Measurements from ENCODE around the gene CST11.

CST11 gene

DNA sequence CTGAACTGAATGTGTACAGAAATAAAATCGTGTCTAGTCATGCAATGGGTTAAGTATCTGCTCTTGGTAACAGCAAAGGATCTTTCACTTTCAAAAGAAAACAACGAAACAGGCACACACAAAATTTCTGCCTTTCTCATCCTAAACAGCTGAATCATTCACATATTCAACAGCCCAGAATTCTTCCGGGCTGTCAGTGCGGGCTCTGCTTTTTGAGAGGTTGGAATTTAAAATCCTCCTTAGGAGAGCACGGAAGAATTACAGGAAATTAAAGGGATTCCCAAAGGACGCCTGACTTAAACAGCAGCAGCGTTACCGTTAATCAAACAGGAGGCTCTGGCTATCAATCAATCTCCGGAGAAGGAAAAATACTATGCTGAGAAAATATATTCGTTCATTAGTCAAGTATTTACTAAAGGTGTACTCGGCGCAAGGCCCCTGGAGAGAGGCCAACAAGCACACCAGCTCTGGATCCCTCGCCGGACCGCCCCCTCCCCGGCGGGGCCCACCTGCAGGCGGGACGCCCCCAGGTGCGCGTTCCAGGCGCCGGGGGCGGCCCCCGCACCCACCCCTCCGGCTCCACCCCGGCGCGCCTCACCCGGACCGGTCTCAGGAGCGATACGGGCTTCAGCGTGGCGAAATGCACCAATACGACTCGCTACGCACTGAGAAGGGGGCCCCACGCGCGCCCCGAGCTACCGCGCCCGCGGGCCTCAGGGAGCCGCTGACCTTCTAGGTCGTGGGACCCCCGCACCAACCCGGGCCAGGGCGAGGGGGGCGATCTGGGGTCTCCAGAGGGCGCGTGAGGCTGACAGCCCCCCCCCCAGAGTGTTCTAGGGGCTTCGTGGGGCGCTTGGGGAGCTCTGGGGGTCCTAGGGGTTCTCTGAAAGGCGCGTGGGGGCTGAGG, 32.4 kb downstream of the CST11 start:
- peak in 1 of 2 donors; percentile 28 for DNase-seq (ENCODE audit: low read depth in 2 of 2)

DNA sequence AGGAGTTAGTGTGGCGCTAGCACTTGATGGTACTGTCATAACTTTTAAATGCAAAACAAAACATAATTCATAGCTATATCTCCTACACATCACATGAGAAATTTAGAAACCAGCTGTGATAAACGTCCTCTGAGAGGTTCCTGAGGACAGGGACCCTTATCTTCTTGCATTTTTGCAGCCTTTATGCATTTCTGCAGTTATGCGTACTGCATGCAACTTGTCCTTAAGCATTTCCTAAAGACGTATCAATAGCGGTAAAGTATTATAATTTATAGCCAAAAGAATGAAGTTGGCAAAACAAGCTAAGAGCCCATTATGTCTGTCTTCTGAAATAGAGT, 33.0 kb downstream of the CST11 start:
- DNase-seq (ENCODE audit: low read depth in 2 of 2): no peak

DNA sequence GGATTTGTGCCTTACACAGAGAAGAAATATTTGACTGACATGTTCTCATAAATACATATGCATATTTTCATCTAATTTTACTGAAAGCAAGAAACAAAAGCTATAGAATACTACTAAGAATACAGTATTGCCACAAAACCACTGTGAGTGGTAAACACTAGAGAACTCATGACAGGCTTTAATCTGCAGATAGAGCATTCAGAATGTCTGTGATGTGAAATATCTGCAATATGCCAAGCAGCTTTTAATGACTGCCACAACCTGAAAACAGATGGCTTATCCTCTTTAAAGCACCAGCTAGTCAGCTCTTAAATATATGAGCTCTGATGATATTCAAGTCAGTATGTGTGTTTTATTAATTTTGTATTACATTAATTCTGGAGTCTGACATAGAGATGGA, 34.8 kb downstream of the CST11 start:
- no peak for DNase-seq (ENCODE audit: low read depth in 2 of 2)

DNA sequence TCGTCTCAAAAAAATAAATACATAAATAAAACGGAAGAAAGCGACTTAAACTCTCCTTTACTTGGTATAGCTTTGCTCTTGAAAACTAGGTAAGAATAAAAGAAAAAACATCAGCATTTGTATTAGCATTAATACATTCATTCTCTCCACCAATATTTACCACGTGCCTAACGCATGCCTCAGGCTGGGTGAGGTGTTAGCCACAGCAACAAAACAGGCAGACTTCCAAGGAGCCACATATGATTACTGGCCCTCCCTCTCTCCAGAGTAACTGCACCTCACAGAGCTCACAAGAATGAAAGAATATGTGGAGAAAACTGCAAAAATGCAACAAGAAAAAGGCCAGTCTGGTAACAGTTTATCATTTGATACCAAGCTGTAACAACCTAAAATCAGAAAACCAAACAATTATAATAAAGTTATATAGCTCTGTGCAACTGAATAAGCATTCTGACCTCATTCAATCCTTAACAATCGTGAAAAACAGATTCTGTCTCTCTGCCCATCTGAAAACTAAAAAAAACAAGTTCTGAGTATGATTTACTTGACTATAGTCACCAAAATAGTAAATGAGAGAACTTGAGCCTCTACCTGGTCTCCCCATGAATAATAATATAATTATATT, 36.6 kb downstream of the CST11 start:
- no peak for DNase-seq (ENCODE audit: low read depth in 2 of 2)

DNA sequence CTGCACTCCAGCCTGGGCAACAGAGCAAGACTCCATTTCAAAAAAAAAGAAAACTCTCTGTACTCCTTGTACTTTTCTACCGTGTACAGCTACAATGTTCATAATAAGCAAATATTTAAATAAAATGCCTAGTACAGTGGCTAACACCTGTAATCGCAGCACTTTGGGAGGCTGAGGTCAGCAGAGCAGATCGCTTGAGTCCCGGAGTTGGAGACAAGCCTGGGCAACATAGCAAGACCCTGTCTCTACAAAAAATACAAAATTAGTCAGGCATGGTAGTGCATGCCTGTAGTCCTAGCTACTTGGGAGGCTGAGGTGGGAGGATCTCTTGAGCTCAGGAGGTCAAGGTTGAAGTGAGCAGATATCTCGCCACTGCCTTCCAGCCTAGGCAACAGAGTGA, 37.1 kb downstream of the CST11 start:
- no peak for DNase-seq (ENCODE audit: low read depth in 2 of 2)

DNA sequence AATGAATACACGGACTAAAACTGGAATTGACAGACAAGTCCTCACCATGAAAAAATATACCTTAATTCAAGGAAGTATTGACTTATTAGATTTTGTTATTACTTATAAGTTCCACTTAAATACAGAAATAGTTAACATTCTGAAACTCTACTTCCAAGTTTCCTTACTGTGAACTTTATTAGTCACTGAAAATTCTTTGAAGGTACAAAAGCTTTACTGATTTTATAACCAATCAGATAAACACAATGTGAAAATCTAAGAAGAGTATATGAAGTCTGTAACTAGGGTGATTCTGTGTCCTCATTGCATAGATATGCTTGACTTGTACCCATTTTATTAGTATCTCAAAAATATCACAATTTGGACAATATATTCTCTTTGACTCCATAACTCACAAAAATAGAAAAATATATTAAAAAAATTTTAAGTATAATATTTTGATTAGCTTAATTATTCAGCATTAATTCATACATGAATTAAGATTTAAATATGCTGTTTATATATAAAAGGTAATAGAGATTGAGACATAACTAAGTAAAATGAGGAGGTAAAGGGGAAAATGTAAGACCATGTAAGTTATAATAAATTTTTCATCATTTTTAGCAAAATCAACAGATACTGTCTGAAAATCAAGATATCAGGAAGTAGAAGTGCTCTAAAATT, 38.0 kb downstream of the CST11 start:
- no peak for DNase-seq (ENCODE audit: low read depth in 2 of 2)

DNA sequence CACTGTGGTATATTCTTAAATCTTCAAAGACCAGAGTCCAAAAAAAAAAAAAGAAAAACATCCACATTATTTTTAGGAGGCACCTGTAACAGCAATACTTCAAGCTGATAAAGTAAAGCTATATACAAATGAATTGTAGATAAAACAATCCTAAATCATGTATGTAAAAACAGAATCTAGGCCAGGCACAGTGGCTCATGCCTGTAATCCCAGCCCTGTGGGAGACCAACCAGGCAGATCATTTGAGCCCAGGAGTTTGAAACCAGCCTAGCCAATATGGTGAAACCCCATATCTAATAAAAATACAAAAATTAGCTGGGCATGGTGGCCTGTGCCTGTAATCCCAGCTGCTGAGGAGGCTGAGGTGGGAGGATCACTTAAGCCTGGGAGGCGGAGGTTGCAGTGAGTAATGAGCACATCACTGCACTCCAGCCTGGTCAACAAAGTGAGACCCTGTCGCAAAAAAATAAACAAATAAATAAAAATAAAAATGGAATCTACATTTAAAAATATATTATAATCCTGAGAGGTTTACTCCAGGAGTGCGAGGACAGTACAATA, 38.7 kb downstream of the CST11 start:
- DNase-seq (ENCODE audit: low read depth in 2 of 2): no peak

DNA sequence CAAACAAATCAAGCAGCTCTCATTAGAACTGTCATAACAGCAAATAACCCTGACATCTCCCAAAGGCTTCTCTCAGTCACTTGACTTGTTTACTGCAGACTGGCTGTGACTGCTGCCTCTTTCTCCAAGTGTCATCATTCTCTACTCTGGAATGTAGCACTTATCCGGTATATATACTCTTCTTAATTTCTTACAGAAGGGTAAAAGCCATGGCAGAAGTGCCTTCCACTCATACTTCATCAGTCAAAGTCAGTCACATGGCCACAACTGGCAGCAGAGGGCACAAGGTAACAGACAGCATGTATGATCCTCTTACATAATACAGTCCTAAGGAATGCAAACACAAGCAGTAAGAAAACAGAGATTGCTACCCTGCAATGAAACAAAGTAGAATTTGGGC, 40.6 kb downstream of the CST11 start:
- no peak for DNase-seq (ENCODE audit: low read depth in 2 of 2)

DNA sequence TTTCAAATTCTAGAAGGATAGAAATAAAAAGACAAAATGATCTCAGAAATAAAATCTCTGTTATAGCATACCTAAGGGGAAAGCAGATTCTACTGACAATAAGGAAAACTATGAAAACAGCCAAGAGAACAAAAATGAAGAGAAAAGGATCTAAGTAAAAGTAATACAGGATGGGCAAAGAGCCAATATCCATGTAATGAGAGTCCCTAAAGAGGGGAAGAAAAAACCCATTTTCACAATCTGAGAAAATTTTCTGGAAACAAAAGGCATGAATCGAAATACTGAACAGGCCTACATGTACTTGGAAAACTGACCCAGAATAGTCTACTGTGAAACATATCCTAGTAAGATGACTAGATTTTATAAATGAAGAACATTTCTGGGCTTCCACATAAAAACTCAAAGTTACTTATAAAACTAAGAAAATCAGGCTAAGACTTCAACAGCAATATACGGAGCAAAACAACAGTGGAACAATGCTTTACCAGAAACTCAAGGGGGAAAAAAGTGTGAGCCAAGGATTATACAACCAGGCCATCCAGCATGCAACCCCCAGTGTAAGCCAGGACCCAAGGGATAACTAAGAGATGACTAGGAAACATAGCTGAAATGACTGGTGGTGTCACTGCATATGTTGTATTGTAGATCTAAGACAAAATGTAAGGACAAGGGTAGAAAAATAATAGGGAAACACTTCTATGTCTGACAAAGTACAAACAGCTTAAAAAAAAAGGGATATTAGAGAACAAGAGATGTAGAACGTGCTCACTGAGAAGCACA, 41.6 kb downstream of the CST11 start:
- DNase-seq (ENCODE audit: low read depth in 2 of 2): no peak

DNA sequence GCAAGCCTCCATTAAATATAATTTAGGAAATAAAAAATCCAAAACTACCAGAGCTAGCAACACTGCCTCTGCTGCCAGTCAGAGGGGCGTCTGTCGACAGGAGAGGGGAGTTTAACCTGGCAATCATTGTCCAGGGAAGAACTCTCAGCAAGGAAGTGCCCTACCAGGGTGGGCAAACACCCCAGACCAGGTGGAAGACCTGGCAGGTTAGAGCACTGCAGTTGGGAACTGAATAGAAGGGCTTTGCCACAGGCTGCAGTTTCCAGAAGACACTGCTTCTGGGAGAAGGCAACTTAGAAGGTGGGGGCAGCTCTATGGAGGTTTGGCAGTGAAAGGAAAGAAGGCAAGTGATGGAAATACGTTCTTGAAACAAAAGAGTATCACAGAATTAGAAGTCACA, 42.9 kb downstream of the CST11 start:
- DNase-seq (ENCODE audit: low read depth in 2 of 2): no peak

DNA sequence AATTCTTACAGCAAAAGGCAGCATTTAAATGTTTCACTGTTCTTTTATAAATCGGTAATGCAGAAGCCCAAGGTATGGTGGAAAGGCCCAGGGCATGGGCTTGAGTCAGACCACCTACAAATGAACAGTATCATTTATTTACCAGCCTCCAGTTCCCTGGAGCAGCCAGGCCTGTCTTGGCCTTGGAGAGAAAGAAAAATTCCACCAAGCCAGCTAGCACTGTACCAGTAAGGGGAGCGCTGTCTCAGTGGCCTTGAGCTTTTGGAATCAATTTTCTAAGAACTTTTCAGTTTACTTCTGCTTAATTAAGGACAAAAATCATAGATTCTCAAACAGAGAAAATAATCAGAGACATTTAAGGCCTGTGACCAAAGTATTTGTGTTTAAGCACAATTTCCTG, 43.7 kb downstream of the CST11 start:
- DNase-seq (ENCODE audit: low read depth in 2 of 2): no peak

DNA sequence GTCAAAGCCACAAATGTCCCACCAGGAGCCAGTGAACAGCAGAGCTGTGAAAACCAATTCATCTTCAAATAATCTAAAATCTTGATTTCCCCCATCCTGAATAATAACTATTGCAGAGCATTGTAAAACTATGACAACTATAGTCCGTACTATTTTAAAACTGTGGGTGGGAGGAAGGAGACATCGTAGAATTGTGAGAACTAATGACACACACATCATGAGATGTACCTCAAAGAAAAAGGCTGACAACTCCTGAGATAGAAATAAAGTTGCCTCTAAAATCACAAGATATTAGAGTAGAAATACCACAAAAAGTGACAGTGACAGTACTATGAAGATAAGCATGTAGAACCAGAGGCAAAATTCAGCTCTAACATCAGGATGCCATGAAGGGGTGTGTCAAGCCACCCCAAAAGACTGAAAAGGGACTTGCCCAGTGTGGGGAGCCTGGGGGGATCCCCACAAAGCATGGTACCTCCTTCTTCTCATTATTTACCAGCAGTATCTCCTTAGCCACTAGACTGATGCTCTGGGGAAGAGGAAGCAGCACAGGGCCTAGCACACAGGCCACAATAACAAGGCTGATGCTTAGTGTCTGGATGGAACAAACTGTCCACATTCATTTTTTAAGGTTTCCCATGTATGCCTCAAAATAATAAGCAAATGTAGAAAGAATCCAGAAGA, 44.8 kb downstream of the CST11 start:
- no peak for DNase-seq (ENCODE audit: low read depth in 2 of 2)

DNA sequence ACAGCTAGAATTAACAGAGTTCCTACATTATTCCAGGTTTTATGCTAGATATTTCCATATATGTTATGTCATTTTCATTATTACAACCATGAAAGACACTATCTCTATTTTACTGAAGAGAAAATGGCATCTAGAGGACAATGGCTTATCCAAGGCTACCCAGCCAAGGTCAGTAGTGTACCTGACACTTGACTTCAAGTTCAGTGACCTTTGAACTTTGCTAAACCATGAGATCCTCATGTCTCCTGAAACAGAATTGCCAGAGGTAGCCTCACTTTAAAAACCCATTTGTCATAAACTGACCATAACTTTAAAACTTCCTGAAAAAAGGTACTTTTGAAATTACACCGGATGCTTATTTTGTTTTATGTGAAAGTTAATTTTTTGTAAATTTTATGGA, 45.8 kb downstream of the CST11 start:
- no peak for DNase-seq (ENCODE audit: low read depth in 2 of 2)

DNA sequence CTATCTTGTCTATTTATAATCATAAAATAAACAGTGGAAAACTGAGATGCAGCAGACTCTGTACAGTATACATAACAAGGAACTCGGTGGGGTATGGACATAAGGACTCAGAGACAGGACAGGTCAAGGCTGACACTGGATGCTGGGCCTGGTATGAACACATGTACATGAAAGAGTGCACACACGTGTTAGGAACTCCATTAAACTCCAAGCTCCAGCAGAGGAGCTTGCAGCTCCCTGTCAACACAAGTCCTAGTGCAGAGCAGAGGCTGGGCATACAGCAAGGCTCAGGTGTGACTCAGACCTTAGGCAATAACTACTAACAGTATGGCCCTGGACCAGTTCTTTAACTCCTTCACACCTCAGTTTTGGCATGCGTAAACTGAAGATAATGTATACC, 48.5 kb downstream of the CST11 start:
- DNase-seq (ENCODE audit: low read depth in 2 of 2): no peak

DNA sequence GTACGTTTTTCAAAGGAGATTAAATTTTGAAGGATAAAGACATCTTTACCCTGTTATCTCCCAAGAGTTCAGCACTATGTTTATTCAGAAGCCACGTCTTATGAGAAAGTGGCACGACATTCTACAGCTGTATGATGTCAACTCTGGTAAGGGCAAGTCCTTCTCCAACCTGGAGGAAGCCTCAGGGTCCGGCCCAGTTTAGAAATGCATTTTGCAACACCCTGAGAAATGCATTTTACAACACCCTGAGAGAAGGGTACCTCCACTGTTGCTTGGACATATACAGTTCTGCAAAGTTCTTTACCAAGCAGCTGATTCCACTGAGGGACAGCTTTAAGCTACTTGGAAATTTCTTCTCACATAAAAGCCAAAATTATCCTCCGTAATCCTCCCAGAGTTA, 48.9 kb downstream of the CST11 start:
- DNase-seq (ENCODE audit: low read depth in 2 of 2): no peak

DNA sequence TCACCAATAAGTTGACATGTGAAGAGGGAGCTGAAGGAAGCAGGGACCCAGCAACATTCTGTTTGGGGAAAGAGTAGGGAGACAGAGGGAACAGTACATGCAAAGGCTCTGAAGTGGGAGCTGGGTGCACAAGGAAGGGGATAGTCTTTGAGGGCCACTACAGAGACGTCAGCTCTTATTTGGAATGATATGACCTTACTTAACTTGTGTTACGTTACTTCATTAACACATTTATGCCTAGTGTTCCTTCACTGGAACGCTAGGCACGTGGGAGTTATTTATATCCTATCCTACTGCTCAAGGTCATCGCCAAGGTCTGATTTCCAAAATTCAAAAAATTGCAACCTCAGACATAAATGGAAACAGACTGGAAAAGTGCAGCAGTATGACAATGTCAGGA, 51.6 kb downstream of the CST11 start:
- no peak for DNase-seq (ENCODE audit: low read depth in 2 of 2)
